Heart left ventricle (tissue), 16 donors: ENCODE results near the gene VWA3A. TPM values are rescaled to one million over a fixed set of nuclear protein-coding genes. Genes with fewer than 3 reads are reported as not detected.

Experiments used
- ATAC-seq, 4 donors: fragments of 200-7000 bp; cut with Tn5 transposase; one replicate each; pipeline ENCODE4 v1.9.1; 2020 to 2022; ENCODE audit warnings: moderate library complexity in 4 of 4, mild to moderate bottlenecking in 3 of 4, moderate number of reproducible peaks in 1 of 4
- DNase-seq, 5 donors: peaks; one replicate each; pipeline ENCODE4 v3.0.0-alpha.2; 2020
- H3K27ac ChIP-seq, 12 donors: fragments of 200-600 bp; sonication (generic) in 4 of 12; one replicate each; pipeline versions ENCODE4 v1.5.0 to v1.8.0; 2016 to 2022; ENCODE audit warnings: mild to moderate bottlenecking in 2 of 12
- H3K27me3 ChIP-seq, 9 donors: fragments of 200-600 bp; sonication (generic) in 2 of 9; one replicate each; pipeline versions ENCODE4 v1.5.1 to v1.8.0; 2016 to 2022; ENCODE audit warnings: mild to moderate bottlenecking in 3 of 9
- H3K36me3 ChIP-seq, 9 donors: fragments of 200-600 bp; sonication (generic) in 2 of 9; one replicate each; pipeline versions ENCODE4 v1.5.0 to v1.8.0; 2018 to 2022; ENCODE audit warnings: mild to moderate bottlenecking in 2 of 9
- H3K4me1 ChIP-seq, 12 donors: fragments of 200-600 bp; sonication (generic) in 4 of 12; one replicate each; pipeline versions ENCODE4 v1.5.0 to v1.8.0; 2016 to 2022; ENCODE audit warnings: mild to moderate bottlenecking in 3 of 12
- H3K4me3 ChIP-seq, 12 donors: fragments of 200-600 bp; sonication (generic) in 4 of 12; one replicate each; pipeline versions ENCODE4 v1.5.0 to v1.8.0; 2017 to 2022; ENCODE audit warnings: mild to moderate bottlenecking in 9 of 12, moderate library complexity in 4 of 12
- H3K9me3 ChIP-seq, 12 donors: fragments of 200-600 bp; sonication (generic) in 4 of 12; one replicate each; pipeline versions ENCODE4 v1.5.0 to v1.8.0; 2016 to 2022; ENCODE audit warnings: mild to moderate bottlenecking in 1 of 12
- CTCF ChIP-seq, 12 donors: fragments of 200-600 bp; sonication (generic) in 4 of 12; IDR thresholded peaks; one replicate each; pipeline versions ENCODE4 v1.5.0 to v1.8.0; 2018 to 2022; ENCODE audit warnings: antibody characterized with exemption in 12 of 12, mild to moderate bottlenecking in 5 of 12
- POLR2A ChIP-seq, 2 donors: fragments of 450-650 bp; IDR thresholded peaks; one replicate each; pipeline ENCODE4 v1.6.1; 2017; ENCODE audit warnings: antibody characterized with exemption in 2 of 2, mild to moderate bottlenecking in 2 of 2, moderate library complexity in 2 of 2
- WGBS, 4 donors: extraction: QIAGEN DNeasy Blood & Tissue Kit in 2 of 4; methylation state at CpG; one replicate each; pipeline versions ENCODE4 v1.1.5 to v1.1.7; 2013 to 2018; 5-methylcytosine and 5-hydroxymethylcytosine counted together
- intact Hi-C, 10 donors: fragments of 100-400 bp; cut with DNase I; formaldehyde crosslinking; loops; one replicate each; pipeline versions ENCODE4 v1.11.1 to v1.14.2; 2022
- polyA plus RNA-seq, 2 donors: library from polyadenylated mRNA; stranded (reverse); fragments of 200-250 nt; gene quantifications; one replicate each; pipeline ENCODE4 v1.2.3, GENCODE V29; 2013
- total RNA-seq, 9 donors: library from RNA; depleted of rRNA in 2 of 9; stranded (reverse); fragments of >200 nt in 2 of 9; fragmentation: NEBNext Ultra II Directional in 3 of 9; extraction: Animal tissue kit (Norgen Biotek cat#: 25700) in 3 of 9; gene quantifications; one replicate each; pipeline versions ENCODE4 v1.1.0 to v1.2.4, GENCODE V29; 2016 to 2023
- donor health status: ischemic (EF 13 %, LVEDD 7.1; RV severe dilation, severe dysfunction).
- donor health status: healthy with polysubstance abuse.
- donor health status: DM: no; HTN: yes; CAD: no.
- donor health status: DM: no; HTN: no; CAD: no.
- donor health status: ischemic (EF 25% LVEDD 6.9; RV normal size, moderate dysfunction).
- donor health status: ischemic (EF 25% LVEDD 5.7; RV mildly dilated, moderate dysfunction).
- donor health status: healthy.
- donor health status: DM: yes; HTN: yes; CAD: no.
- donor health status: ischemic (EF 35%, LVEDD 5.7; RV mildly dilated, moderate dysfunction).
- donor health status: nonischemic (EF 11% LVEDD 7.7; RV severe dilation, severe dysfunction).
- donor health status: DM: yes; HTN: yes; CAD: no.
- donor health status: PGD.
- donor health status: ischemic (EF 29% LVEDD 5.4; RV normal size, mild dysfunction).
- donor health status: nonischemic (EF 23%, LVEDD 6.1; RV moderate dilation, normal function).

VWA3A gene
- total and polyA plus RNA-seq, 11 donors, result 0.03 to 1.3 (median 0.58) TPM; not detected in 1

GRCh38 chr16:22117609-22118008 is 25.3 kb downstream of the VWA3A start:
- 90 to 100% (median 94%) methylated on average over 2 of the region's 2 CpGs for WGBS, 4 donors
- H3K27me3 ChIP-seq, result no peaks in the 10 kb centered on the region
- no peaks in the 10 kb centered on the region for H3K36me3 ChIP-seq
- TF ChIP-seq POLR2A (IDR thresholded peaks at IDR 0.05) (no peak), CTCF (IDR thresholded peaks at IDR 0.05) (no peak)
- intact Hi-C loops, result no loop called here
- DNase-seq (no peak), ATAC-seq (no peak)
- no peaks in the 10 kb centered on the region for H3K4me1 ChIP-seq
- no peaks in the 10 kb centered on the region for H3K9me3 ChIP-seq
- H3K4me3 ChIP-seq, result no peak overlapping the region
- H3K27ac ChIP-seq, result no peak overlapping the region

DNA sequence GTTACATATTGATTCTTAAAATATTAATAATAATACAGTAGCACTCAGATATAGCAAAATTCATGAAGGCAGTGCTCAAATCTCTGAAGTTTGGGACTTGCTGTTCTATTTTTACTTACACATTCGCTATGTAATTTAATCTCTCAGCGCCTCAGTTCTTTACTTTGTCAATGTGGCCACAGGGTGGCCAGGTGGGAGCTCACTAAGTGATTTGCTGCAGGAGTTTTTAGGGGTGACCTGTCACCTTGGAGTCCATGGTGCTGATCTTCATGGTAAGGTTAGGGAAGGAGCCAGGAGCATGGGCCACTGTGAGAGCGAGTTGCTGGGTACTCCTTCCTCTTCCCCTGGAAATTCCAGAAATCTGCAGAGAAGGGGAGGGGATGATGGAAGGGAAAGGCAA is 28.1 kb downstream of the VWA3A start:
- Histone ChIP-seq H3K27me3 (no peaks in the 10 kb centered on the region), H3K9me3 (no peaks in the 10 kb centered on the region), H3K27ac (no peak overlapping the region), H3K4me1 (no peaks in the 10 kb centered on the region), H3K36me3 (no peaks in the 10 kb centered on the region), H3K4me3 (no peak overlapping the region)
- ATAC-seq (no peak), DNase-seq (no peak)
- 67 to 75% (median 70%) methylated on average over 3 of the region's 3 CpGs for WGBS, 4 donors
- intact Hi-C loops, result no loop called here
- TF ChIP-seq POLR2A (IDR thresholded peaks at IDR 0.05) (no peak), CTCF (IDR thresholded peaks at IDR 0.05) (no peak)

- ATAC-seq (no peak), DNase-seq (no peak)
- intact Hi-C loops, result no loop called here
- no peaks in the 10 kb centered on the region for H3K27me3 ChIP-seq
- H3K27ac ChIP-seq, result no peak overlapping the region
- H3K4me3 ChIP-seq, result no peak overlapping the region
- H3K9me3 ChIP-seq, result no peaks in the 10 kb centered on the region
- no peaks in the 10 kb centered on the region for H3K36me3 ChIP-seq
- no peak for TF ChIP-seq CTCF (IDR thresholded peaks at IDR 0.05)
- no peak for TF ChIP-seq POLR2A (IDR thresholded peaks at IDR 0.05)
- H3K4me1 ChIP-seq, result no peaks in the 10 kb centered on the region
Observed at GRCh38 chr16:22122239-22122638, 29.9 kb downstream of the VWA3A start.

DNA sequence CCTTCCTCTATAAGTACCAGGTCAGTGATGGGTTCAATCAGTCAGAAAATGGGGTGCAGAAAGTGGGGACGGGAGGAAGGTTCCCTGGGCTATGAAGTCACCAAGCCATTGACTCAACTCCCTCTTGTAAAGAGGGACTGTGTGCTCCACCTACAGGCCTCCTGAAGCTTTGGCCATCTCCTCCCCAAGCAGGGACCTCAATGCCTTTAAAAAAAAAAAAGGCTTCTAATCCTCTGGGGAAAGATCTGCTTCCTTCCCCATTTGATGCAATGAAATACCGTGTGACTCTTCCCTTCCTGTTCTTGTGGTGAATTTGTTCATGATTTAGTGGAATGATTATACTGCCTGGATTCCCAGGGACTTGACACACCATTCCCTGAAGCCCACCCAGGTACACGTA is 30.8 kb downstream of the VWA3A start:
- Histone ChIP-seq H3K4me3 (no peak overlapping the region), H3K27me3 (no peaks in the 10 kb centered on the region), H3K27ac (no peak overlapping the region), H3K36me3 (no peaks in the 10 kb centered on the region), H3K9me3 (no peaks in the 10 kb centered on the region), H3K4me1 (no peaks in the 10 kb centered on the region)
- DNase-seq (no peak), ATAC-seq (no peak)
- TF ChIP-seq CTCF (IDR thresholded peaks at IDR 0.05), result no peak
- intact Hi-C loops, result no loop called here
- WGBS, 4 donors, result 43 to 51% (median 46%) methylated on average over 3 of the region's 3 CpGs
